BJ (cell line): ENCODE data around the gene LYL1. TPM values are rescaled to one million over a fixed set of nuclear protein-coding genes. Genes with fewer than 3 reads are reported as not detected.

Experiments
- CTCF ChIA-PET: fragments of 350-600 bp; formaldehyde crosslinking; extraction: SDS; loops from one replicate; lab custom pipeline; 2021; ENCODE audit warnings: antibody characterized with exemption, inconsistent platforms; lab: Yijun Ruan, JAX
- POLR2A ChIA-PET: fragments of 300-600 bp; sonication (Branson Sonifier 250); formaldehyde crosslinking; extraction: SDS; loops from one replicate; lab custom pipeline; 2021; ENCODE audit warnings: antibody characterized with exemption; lab: Charles Lee
- DNase-seq: peaks from one replicate; pipeline ENCODE4 v3.0.0-alpha.2; 2011; ENCODE audit warnings: low read depth
- H3K27me3 ChIP-seq: 2 replicates; pipeline ENCODE4 v1.6.0; 2011; ENCODE audit warnings: low read length; ENCODE audit not compliant: control insufficient read depth, insufficient read depth
- H3K36me3 ChIP-seq: 2 replicates; pipeline ENCODE4 v1.5.1; 2011; ENCODE audit warnings: low read length; ENCODE audit not compliant: control insufficient read depth, insufficient read depth
- H3K4me3 ChIP-seq: 2 replicates; pipeline ENCODE4 v1.5.1; 2011; ENCODE audit warnings: low read depth, mild to moderate bottlenecking, control low read depth, low read length
- CTCF ChIP-seq: IDR thresholded peaks from 2 replicates; pipeline ENCODE4 v1.5.1; 2011; ENCODE audit warnings: low read depth, mild to moderate bottlenecking, control low read depth, inconsistent platforms, low read length, moderate library complexity; ENCODE audit not compliant: insufficient read depth
- polyA plus RNA-seq: library from polyadenylated mRNA; depleted of rRNA; stranded (reverse); fragments of >200 nt; gene quantifications from 2 replicates; pipeline ENCODE4 v1.2.3, GENCODE V29; 2011

The LYL1 gene
- polyA plus RNA-seq, 1 experiment: 0.29 TPM

- ChIA-PET CTCF (interaction anchor here (1.1 to 8.2 kb wide), 20 partner anchors 10 to 170 kb away, joined by 3 to 139 read pairs (median 11); no protein-coding TSS in a partner anchor), POLR2A (no interaction called here)
- Histone ChIP-seq H3K4me3 (no peak overlapping the region), H3K36me3 (peaks cover 12% of the 10 kb centered on the region), H3K27me3 (no peaks in the 10 kb centered on the region)
- TF ChIP-seq CTCF: no peak
- DNase-seq: no peak
Measured at GRCh38 chr19:13094771-13095392, 7.8 kb downstream of the LYL1 start.

GRCh38 chr19:13094106-13094504 lies 8.6 kb downstream of the LYL1 start:
- CTCF ChIA-PET: interaction anchor here (0.9 to 8.2 kb wide), 30 partner anchors 9 to 171 kb away, joined by 3 to 139 read pairs (median 8); no protein-coding TSS in a partner anchor
- Histone ChIP-seq H3K36me3 (peaks cover 12% of the 10 kb centered on the region), H3K27me3 (no peaks in the 10 kb centered on the region), H3K4me3 (no peak overlapping the region)
- TF ChIP-seq CTCF: no peak
- POLR2A ChIA-PET: no interaction called here
- DNase-seq: no peak

DNA sequence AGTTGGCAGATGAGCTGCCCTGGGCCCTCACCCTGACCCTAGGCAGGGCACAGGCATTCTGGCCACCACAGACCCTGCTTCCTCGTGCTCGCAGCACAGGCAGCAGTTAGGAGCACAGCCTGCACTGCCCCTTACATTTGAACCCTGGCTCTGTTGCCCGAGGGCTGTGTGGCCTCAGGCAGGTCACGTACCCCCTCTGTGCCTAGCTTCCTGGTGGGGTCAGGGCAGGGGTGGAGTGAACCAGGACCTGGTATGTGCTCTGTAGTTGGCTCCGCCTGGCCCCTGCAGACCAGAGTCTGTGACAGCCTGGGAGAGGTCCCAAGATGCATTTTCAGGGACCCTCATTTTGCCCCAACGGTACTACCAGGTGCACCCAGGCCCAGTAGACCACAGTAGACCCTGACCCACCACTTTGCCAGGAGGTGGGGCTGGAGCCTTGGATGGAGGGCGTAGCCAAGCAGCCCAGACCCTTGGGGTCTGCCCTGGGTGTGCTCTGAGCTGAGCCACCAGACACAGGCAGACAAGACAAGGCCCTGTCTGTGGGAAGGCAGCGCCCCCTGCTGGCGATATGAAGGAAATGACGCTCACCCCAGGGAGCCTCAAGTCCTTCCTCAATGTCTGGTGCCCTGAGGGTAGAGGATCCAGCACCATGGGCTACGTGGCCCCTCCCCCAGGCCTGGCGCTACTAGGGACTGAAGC lies 9.1 kb downstream of the LYL1 start:
- POLR2A ChIA-PET: no interaction called here
- CTCF ChIA-PET: interaction anchor here (0.8 to 8.2 kb wide), 33 partner anchors 8 to 332 kb away, joined by 3 to 139 read pairs (median 7); no protein-coding TSS in a partner anchor
- DNase-seq: no peak
- TF ChIP-seq CTCF: peak; percentile 90
- no peaks in the 10 kb centered on the region for H3K27me3 ChIP-seq
- H3K4me3 ChIP-seq: no peak overlapping the region
- peaks cover 13% of the 10 kb centered on the region for H3K36me3 ChIP-seq

GRCh38 chr19:13092606-13093235 lies 9.9 kb downstream of the LYL1 start:
- Histone ChIP-seq H3K4me3 (no peak overlapping the region), H3K36me3 (peaks cover 16% of the 10 kb centered on the region), H3K27me3 (no peaks in the 10 kb centered on the region)
- POLR2A ChIA-PET: no interaction called here
- TF ChIP-seq CTCF: no peak
- CTCF ChIA-PET: interaction anchor here (0.8 to 8.2 kb wide), 18 partner anchors 9 to 332 kb away, joined by 3 to 139 read pairs (median 7); no protein-coding TSS in a partner anchor
- no peak for DNase-seq

- peaks cover 19% of the 10 kb centered on the region for H3K36me3 ChIP-seq
- ChIA-PET CTCF (interaction anchor here (0.9 to 8.2 kb wide), 10 partner anchors 9 to 127 kb away, joined by 3 to 139 read pairs (median 12); no protein-coding TSS in a partner anchor), POLR2A (no interaction called here)
- no peaks in the 10 kb centered on the region for H3K27me3 ChIP-seq
- no peak for TF ChIP-seq CTCF
- H3K4me3 ChIP-seq: no peak overlapping the region
- no peak for DNase-seq
Measured at GRCh38 chr19:13092158-13092543, 10.5 kb downstream of the LYL1 start.
